Left renal pelvis (tissue), 4 donors: ENCODE results near the gene KMT2C. TPM values are rescaled to one million over a fixed set of nuclear protein-coding genes. Genes with fewer than 3 reads are reported as not detected.
"Not testable (repeated sequence)": the region's sequence is repeated elsewhere in the genome, so short reads cannot be mapped to it uniquely, and the experiment has no call there.

Experiments used
- DNase-seq, 4 donors: peaks; one replicate each; pipeline ENCODE4 v3.0.0-alpha.2; 2013; ENCODE audit warnings: low read depth in 4 of 4, low spot score in 3 of 4
- polyA plus RNA-seq, 4 donors: library from polyadenylated mRNA; unstranded; fragments of 120-200 nt; gene quantifications; one replicate each; pipeline ENCODE4 v1.2.1, GENCODE V29; 2013; ENCODE audit not compliant: insufficient read length in 4 of 4

Gene KMT2C
- polyA plus RNA-seq, 4 donors = 35.9 to 40.9 (median 37.7) TPM

- DNase-seq = not testable (repeated sequence)
Measured at GRCh38 chr7:152236306-152236705, 199.5 kb downstream of the KMT2C start.

DNA sequence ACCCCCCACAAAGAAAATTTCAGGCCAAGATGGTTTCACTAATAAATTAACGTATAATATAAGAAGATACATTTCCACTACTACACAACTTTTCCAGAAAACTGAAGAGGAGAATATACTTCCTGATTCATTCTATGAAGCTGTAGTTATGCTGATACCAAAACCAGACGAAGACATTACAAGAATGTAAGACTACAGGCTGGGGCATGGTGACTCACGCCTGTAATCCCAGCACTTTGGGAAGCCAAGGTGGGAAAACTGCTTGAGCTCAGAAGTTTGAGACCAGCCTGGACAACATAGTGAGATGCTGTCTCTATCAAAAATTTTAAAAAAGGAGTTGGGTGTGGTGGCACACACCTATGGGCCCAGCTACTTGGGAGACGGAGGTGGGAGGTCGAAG, 201.4 kb downstream of the KMT2C start:
- not testable (repeated sequence) for DNase-seq

DNA sequence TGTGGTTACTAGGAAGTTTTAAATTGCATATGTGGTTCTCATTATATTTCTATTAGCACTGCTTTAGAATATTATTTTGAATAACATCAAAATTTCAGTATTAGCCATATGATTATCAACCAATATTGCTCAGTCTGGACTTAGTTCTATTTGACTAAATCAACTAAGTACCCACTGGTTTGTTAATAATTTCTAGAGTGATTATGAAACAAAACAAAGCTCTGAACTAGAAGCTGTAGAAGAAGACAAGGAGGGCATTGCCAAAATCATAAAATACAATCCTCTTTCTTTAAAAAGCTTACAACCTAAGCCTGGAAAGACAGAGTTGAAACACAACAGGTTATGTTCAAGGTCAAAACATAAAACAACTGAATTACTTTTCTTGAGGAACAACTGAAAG, 204.7 kb downstream of the KMT2C start:
- DNase-seq = no peak

- DNase-seq = not testable (repeated sequence)
Measured at GRCh38 chr7:152219556-152219955, 216.2 kb downstream of the KMT2C start.

DNA sequence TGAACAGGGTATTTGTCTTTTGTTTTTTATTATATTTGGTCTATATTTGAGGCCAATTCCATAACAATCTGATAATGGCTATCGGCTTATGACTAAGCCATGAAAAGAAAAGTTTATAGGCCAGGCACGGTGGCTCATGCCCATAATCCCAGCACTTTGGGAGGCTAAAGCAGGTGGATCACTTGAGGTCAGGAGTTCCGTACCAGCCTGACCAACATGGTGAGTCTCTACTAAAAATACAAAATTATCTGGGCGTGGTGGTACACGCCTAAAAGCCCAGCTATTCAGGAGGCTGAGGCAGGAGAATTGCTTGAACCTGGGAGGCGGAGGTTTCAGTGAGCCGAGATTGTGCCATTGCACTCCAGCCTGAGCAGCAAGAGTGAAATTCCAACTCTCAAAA, 227.0 kb downstream of the KMT2C start:
- not testable (repeated sequence) for DNase-seq

DNA sequence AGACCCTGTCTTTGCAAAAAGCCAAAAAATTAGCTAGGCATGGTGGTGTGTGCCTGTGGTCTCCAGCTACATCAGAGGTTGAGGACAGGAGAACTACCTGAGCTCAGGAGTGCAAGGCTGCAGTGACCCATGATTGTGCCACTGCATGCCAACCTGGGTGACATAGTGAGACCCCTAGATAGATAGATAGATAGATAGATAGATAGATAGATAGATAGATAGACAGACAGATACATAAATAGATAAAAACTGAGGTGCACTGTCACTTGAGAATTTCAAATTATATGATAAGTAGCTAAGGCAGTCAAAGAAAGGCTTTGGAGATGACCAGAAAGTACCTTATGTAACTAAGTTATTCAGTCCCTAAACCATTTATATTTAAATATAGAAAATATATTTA, 231.4 kb downstream of the KMT2C start:
- not testable (repeated sequence) for DNase-seq

DNA sequence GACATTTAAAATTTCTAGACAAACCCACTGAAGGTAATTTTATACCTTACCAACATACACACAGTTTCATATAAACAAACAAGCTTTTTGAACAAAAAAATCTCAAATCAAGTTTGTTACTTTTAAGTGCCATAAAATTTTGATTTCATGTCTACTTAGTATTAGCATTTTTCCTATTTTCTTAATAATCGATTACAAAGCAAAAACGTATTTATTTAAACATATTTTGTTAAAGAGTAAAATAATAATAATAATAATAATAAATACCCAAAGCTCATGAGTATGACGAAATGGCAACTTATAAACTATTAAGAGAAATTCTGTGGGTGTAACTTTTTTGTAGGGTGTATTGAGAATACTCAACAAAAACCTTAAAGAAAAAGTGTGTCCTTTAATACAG, 232.7 kb downstream of the KMT2C start:
- DNase-seq = no peak

- DNase-seq = no peak
Measured at GRCh38 chr7:152202056-152202455, 233.7 kb downstream of the KMT2C start.

DNA sequence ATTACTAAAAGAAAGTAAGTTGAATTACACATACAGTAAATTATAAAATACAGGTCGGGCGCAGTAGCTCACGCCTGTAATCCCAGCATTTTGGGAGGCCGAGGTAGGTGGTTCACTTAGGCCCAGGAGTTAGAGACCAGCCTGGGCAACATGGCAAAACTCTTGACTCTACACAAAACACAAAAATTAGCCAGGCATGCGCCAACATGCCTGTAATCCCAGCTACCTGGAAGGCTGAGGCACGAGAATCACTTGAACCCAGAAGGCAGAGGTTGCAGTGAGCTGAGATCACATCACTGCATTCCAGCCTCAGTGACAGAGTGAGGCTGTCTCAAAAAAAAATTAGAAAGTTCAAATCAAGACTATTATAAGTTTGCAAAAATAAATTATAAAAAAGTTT, 235.4 kb downstream of the KMT2C start:
- DNase-seq = no peak

DNA sequence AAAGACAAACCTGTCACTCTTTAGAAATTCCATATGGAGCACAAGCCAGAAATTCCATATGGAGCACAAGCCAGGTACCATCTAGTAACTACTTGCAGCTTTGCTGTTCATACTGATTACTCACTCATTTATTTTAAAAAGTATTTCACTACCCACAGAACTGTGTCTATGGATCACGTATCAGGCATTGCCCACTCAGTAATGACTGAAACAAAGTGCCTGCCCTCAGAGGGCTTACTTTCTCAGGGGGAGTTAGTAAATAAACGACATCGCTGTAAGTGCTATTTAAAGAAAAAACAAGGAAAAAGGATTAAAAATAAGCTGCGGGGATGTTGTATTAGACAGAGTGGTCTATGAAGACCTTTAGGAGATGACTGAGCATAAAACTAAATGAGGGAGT, 239.4 kb downstream of the KMT2C start:
- no peak for DNase-seq

- no peak for DNase-seq
Measured at GRCh38 chr7:152193880-152194279, 241.9 kb downstream of the KMT2C start.

DNA sequence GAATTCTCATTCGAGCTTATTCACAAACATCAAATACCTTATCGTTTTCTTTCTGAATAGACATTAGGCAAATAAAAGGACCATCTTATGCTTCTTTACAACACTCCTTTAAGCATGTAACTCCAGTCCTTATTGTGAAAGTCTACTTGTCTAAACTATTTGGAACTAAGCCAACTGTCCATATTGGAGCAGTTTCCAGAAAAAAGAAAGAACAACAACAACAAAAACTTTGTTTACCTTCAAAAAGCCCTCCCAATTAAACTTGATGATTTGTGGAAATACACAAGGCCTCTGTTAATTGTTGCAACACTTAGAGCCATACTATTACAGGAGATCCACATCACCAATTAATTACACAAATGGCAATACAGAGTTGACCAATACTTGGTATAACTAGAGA, 246.7 kb downstream of the KMT2C start:
- DNase-seq = no peak

- no peak for DNase-seq
Measured at GRCh38 chr7:152185558-152185957, 250.2 kb downstream of the KMT2C start.

GRCh38 chr7:152180587-152180986, 255.2 kb downstream of the KMT2C start:
- DNase-seq = no peak

DNA sequence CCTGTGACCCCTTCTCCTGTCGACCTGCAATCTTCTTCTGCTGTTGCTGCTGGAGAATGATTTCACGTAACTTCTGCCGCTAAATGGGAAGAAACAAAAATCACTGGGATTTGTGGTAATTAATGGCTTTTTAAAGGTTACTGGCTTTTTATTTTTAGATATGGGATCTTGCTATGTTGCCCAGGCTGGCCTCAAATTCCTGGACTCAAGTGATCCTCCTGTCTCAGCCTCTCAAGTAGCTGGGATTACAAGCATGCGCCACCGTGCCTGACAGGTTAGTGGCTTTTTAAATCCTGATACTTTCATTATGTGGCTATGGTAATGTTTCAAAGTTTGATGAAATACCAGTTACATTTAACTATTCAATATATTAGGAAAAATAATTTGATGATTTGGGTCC, 255.8 kb downstream of the KMT2C start:
- no peak for DNase-seq

- DNase-seq = no peak
Measured at GRCh38 chr7:152178405-152179058, 257.3 kb downstream of the KMT2C start.

DNA sequence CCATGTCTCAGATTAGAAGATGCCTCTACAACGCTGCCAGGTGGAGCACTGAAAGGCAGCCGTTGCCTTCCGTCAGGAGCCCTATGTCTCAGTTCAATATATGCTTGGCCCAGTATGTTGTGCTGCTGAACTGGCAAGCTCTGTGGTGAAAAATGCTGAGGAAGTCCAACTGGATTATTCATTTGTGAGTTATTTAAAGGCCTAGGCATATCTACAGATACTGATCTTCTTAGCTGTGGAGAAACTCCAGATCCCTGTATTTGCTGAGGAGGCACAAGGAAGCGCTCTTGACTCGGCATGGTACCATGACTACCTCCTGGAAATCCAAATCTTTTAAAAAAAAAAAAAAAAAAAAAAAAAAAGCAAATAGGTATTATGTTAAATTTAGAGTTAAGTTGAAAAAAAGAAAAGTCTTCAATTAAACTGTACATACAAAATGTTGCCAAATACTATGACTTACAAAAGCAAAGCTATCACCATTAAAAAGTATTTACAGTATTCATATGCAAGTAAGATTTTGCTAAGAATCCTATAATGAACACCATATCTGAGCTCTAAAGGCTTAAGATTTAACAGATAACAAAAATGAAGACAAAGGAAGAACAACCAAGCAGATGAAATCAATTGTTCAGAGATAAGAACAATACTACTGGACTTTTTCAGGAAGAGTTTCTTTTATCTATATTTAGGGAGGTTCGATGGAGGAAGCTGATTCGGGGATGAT, 258.0 kb downstream of the KMT2C start:
- no peak for DNase-seq

DNA sequence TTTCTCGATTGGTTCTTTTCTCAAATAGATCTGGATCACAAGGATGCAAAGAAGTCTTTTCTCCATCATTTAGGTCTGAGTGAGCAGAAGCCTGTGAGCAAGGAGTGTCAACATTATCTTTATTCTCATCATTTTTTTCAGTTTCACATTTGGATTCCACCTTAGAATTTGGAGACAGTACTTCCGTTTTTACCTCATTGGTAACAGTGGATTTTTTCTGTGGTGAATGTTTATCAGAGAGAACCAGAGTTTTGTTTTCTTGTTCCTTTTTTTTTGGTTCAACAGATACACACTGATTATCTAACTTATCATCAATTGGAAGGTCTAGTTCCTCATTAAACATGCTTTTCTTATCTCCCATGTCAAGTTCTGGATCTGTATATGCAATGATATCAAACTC, 259.0 kb downstream of the KMT2C start:
- DNase-seq = no peak

DNA sequence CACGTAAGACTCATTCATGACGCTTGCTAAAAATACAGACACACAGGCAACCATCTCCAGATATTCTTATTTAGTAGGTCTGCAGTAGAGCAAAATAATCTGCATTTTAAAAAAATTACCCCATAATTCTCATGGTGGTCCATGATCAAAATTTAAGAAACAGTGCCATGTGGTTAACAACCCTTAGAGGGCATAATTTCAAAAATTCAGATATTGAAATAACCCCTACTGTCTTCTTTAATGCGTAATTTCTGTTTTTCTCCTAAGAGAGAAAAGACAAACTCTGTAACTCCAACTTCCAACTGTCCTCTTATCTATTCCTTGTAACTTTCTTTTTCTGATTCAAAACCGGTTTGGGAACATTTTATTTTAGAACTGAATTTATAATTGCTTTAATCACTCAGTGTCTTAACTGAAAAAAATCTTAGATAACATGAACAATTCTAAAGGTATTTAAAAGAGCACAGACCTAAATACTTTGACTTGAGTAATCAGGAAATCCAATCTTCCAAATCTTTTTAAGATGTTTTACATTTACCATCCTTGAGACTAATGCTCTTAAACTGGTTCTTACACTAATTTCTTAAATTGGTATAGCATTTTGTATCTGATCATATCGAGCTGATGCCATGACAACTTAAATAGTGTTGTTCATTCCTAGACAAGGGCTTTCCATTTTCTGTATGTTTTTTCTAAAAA, 262.3 kb downstream of the KMT2C start:
- no peak for DNase-seq

- no peak for DNase-seq
Measured at GRCh38 chr7:152162287-152162686, 273.5 kb downstream of the KMT2C start.

DNA sequence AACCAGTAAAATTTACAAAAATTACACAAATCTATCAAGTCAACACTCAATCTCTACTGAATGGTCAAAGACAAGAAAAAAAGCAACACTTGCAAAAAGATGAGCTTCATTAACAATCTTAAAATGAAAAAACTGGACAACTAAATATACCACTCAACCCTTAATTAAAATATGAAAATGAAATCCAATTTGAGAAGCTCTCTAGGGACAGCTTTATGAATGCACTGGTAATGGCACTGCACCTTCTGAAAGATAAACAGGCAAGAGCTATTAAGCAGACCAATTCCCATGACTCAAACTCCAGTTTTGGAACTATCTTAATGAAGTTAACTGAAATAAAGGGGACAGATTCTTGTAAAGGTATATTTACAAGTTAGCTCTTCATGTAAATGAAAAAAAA, 274.6 kb downstream of the KMT2C start:
- DNase-seq = no peak
